ENCODE results near the gene COL4A2. TPM values are rescaled to one million over a fixed set of nuclear protein-coding genes. Genes with fewer than 3 reads are reported as not detected.

Gene COL4A2
- total and polyA plus RNA-seq, 8 donors: 18.4 to 130 (median 43.8) TPM

DNA sequence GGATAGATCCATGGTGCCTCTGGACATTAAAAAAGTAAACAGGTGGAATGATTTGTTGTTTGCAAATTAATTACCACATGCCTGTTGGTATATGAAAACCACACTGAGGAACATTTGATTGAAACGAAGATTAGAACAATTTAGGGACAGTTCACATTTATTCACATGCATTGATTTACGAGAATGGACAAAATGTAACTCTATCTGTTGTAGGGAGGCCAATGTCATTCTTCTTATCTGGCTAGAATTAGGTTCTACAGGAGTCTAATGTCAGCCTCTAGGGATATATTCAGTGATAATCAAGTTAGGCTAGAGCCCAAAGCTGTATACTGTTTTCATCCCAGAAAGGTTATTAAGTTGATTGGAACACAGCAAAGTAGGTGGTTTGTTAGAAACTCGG, 125.4 kb downstream of the COL4A2 start:
- FAIRE-seq (no peak), ATAC-seq (no peak), DNase-seq (no peak)
- 68 to 79% methylated on average over 3 of the region's 3 CpGs for WGBS, 2 donors
- TF ChIP-seq, protein P1, sequence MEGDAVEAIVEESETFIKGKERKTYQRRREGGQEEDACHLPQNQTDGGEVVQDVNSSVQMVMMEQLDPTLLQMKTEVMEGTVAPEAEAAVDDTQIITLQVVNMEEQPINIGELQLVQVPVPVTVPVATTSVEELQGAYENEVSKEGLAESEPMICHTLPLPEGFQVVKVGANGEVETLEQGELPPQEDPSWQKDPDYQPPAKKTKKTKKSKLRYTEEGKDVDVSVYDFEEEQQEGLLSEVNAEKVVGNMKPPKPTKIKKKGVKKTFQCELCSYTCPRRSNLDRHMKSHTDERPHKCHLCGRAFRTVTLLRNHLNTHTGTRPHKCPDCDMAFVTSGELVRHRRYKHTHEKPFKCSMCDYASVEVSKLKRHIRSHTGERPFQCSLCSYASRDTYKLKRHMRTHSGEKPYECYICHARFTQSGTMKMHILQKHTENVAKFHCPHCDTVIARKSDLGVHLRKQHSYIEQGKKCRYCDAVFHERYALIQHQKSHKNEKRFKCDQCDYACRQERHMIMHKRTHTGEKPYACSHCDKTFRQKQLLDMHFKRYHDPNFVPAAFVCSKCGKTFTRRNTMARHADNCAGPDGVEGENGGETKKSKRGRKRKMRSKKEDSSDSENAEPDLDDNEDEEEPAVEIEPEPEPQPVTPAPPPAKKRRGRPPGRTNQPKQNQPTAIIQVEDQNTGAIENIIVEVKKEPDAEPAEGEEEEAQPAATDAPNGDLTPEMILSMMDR (IDR thresholded peaks at IDR 0.05): no peak
- no peak overlapping the region for H3K4me3 ChIP-seq
- intact Hi-C loops (cut with DNase I): no loop called here
- H3K4me1 ChIP-seq: no peaks in the 10 kb centered on the region
- no peaks in the 10 kb centered on the region for H3K9me3 ChIP-seq
- no peak overlapping the region for H3K27ac ChIP-seq
- H3K27me3 ChIP-seq: no peaks in the 10 kb centered on the region
- no peaks in the 10 kb centered on the region for H3K36me3 ChIP-seq

DNA sequence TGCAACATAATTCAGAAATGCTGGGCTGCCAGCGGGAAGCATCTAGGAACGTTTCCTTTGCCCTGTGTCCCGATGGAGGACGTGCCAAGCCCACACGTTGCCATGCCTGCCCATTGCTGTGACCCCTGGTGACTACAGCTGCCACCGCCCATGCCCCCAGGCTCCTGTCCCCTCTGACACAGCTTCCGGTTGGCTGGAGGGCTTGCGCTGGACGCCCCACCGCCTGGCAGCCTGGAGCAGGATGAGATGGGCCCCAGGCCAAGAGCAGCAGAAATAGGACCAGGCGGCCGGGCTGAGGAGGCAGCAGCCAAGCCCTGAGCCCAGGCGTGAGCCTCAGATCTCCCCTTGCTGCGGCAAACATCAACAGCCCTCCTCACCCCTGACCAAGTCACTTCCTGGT, 125.9 kb downstream of the COL4A2 start:
- 79% methylated on average over 14 of the region's 14 CpGs for WGBS, 2 donors
- Histone ChIP-seq H3K4me1 (no peaks in the 10 kb centered on the region), H3K36me3 (no peaks in the 10 kb centered on the region), H3K27ac (no peak overlapping the region), H3K9me3 (no peaks in the 10 kb centered on the region), H3K4me3 (no peak overlapping the region), H3K27me3 (no peaks in the 10 kb centered on the region)
- ATAC-seq (peak in 1 of 4 donors; percentile 14), FAIRE-seq (no peak), DNase-seq (no peak)
- TF ChIP-seq, protein P1 (IDR thresholded peaks at IDR 0.05): no peak
- intact Hi-C loops (cut with DNase I): no loop called here

DNA sequence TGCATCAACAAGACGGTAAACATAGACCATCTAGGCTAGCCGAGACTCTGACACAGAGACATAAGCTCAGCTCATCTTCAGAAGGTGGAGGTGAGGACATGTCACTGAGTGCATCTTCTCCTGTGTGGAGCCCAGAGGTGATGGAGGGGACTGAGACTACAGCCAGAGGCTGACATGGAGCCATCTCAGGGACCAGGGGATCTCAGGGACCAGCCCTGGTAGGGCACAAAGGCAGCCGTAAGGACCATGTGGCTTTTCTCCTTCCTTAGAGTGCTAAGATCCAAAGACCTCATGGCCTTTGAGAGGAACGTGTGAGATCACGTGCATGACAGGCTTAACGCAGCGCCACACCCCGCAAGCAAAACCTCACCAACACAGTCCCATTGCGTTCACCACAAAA, 127.5 kb downstream of the COL4A2 start:
- no peaks in the 10 kb centered on the region for H3K9me3 ChIP-seq
- H3K36me3 ChIP-seq: no peaks in the 10 kb centered on the region
- no peaks in the 10 kb centered on the region for H3K4me1 ChIP-seq
- 88 to 93% methylated on average over 9 of the region's 9 CpGs for WGBS, 2 donors
- TF ChIP-seq, protein P1 (IDR thresholded peaks at IDR 0.05): no peak
- H3K27ac ChIP-seq: no peak overlapping the region
- intact Hi-C loops (cut with DNase I): no loop called here
- FAIRE-seq: no peak
- no peak for DNase-seq
- ATAC-seq: no peak
- H3K4me3 ChIP-seq: no peak overlapping the region
- H3K27me3 ChIP-seq: no peaks in the 10 kb centered on the region

DNA sequence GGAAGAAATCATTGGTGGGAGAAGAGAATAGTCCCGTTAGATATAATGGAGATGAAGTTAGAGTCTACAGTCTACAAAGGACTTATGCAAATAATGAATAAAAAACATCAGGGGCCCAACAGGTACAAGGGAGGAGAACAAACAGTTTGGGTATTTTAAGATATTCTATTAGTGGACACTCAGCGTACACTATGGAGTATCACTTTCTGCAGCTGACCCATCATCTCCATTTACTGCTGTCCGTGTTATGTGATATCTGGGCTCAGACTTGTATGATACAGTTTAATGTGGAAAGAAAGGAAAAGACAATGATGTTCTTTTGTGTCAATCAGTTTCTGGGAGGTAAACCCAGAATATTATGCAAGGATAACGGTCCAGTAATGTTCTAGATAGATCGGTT, 128.2 kb downstream of the COL4A2 start:
- intact Hi-C loops (cut with DNase I): no loop called here
- FAIRE-seq: no peak
- 84 to 86% methylated on average over 5 of the region's 5 CpGs for WGBS, 2 donors

DNA sequence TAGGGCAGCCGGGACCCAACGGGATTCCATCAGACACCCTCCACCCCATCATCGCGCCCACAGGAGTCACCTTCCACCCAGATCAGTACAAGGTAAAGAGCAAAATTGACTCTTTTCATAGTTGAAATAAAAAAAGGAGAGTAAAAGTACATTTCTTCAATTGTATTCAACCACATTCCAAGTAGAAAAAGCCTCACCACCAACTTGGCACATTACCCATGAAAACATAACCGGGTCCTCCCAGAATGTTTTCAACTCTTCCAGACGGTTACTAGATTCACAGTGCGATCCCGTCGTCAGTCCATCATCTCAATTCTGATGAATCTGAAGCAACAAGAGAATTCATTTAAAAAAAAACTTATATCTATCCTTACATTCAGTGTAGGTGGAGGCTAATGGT, 129.2 kb downstream of the COL4A2 start:
- Histone ChIP-seq H3K27me3 (no peaks in the 10 kb centered on the region), H3K4me3 (no peak overlapping the region), H3K4me1 (no peaks in the 10 kb centered on the region), H3K9me3 (no peaks in the 10 kb centered on the region), H3K27ac (no peak overlapping the region), H3K36me3 (no peaks in the 10 kb centered on the region)
- TF ChIP-seq, protein P1 (IDR thresholded peaks at IDR 0.05): no peak
- intact Hi-C loops (cut with DNase I): no loop called here
- DNase-seq: no peak
- ATAC-seq: no peak
- FAIRE-seq: no peak
- WGBS, 2 donors: 84 to 91% methylated on average over 9 of the region's 9 CpGs

More for the DNA sequence above, 128.2 kb downstream of the COL4A2 start:
- no peaks in the 10 kb centered on the region for H3K9me3 ChIP-seq
- H3K27me3 ChIP-seq: no peaks in the 10 kb centered on the region
- H3K4me3 ChIP-seq: no peak overlapping the region
- no peaks in the 10 kb centered on the region for H3K4me1 ChIP-seq
- H3K27ac ChIP-seq: no peak overlapping the region
- H3K36me3 ChIP-seq: no peaks in the 10 kb centered on the region
- TF ChIP-seq, protein P1 (IDR thresholded peaks at IDR 0.05): no peak
- DNase-seq (no peak), ATAC-seq (no peak)

Data from pancreas (tissue), 10 donors.